GM21360 (cell line): ENCODE measurements around the gene WNK1.

Source experiments
- ATAC-seq: cut with Tn5 transposase; IDR thresholded peaks from one replicate; pipeline ENCODE4 v1.9.1; 2021; ENCODE audit warnings: mild to moderate bottlenecking, moderate library complexity; ENCODE audit not compliant: unreplicated experiment

WNK1 gene

DNA sequence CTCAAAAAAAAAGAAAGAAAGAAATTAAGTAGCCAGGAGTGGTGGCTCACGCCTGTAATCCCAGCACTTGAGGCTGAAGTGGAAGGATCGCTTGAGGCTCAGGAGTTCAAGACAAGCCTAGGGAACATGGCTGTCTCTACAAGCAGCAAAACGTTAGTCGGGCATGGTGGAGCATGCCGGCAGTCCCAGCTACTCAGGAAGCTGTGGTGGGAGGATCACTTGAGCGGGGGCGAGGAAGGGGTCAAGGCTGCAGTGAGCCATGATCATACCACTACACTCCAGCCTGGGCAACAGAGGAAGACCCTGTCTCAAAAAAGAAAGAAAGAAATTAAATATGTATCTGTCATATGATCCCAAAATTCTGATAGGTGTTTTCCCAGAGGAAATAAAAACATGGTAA is 191.8 kb downstream of the WNK1 start:
- no peak for ATAC-seq

DNA sequence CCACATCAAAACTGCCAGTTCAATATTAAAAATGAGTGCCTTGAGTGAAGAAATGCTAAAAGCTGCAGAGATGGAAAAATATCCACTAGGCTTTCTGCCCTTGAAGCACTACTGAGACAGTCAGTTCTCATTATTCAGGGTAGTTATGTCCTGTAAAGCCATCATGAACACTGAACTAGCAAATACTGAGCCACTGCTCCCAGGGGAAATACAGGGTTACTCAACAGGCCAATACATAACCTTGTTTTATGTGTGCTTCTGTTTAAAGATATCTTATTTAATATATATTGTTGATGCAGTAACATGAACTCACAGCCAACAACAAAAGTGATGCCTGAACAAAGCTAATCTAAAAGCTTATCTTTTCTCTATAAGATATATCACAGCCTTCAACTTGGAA is 193.8 kb downstream of the WNK1 start:
- no peak for ATAC-seq

DNA sequence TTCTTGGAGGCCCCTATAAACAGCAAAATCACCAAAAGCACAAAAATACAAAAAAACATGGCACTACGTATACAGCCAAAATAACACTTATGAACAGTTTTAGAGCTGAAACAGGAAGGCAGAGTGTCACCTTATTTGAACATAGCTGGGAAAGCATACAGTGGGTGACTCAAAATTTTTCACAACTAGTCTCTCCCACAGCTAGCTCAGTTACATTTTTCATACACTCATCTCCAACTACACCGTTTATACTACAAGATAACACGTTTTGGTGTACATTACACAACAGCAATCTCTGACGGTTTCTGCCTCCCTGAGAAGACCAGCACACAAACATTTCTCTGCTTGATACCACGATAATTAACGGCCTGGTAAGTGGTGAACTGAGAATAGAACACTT is 194.3 kb downstream of the WNK1 start:
- no peak for ATAC-seq

DNA sequence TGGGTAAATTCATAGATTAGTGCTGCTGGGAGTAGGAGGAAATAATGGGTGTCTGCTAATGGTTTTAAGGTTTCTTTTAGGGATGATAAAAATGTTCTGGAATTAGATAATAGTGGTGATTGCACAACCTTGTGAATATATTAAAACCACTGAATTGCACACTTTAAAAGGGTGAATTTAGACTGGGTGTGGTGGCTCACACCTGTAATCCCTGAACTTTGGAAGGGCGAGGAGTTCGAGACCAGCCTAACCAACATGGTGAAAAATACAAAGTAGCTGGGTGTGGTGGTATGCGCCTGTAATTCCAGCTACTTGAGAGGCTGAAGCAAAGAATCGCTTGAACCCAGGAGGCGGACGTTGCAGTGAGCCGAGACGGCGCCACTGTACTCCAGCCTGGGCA is 195.9 kb downstream of the WNK1 start:
- no peak for ATAC-seq

DNA sequence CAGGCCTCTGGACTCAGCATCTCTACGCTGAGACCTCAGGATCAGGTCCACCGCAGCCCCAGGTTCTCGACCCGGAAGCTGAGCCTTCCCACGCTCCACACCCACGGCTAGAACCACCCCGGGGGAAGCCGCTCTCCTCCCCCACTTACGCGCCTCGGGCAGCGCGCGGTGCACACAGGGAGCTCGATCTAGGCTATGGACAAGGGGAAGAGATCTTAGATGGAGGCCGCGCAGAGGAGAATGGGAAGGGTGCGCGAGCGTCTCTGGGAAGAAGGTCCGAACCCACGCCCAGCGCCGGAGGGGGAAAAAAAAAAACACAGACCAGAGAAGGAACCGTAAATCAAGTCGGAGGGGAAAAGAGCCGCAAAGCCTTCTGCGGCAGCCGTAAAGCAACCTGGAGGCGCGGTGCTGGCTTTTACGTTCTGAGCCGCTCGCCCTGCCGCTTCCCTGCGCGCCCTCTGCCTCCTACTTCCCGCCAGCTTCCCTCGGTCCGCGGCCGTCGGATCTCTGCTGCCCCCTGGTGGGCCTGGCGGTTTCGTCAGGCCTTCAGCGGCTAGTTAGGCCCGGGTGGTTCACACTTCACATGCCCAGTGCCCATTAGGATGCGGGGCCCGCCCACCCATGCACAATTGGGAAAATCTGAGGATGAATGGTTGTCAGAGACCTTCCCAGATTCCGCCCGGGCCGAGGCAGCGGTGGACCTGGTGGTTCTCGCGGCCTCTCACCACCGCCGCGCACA is 197.2 kb downstream of the WNK1 start, which contains the start of gene RAD52:
Gene RAD52, minus strand, starts transcription at position 242 of the 739 bp plus-strand sequence. CDS start 16,636 bp downstream, outside the sequence.
- ATAC-seq = peak; percentile 76

DNA sequence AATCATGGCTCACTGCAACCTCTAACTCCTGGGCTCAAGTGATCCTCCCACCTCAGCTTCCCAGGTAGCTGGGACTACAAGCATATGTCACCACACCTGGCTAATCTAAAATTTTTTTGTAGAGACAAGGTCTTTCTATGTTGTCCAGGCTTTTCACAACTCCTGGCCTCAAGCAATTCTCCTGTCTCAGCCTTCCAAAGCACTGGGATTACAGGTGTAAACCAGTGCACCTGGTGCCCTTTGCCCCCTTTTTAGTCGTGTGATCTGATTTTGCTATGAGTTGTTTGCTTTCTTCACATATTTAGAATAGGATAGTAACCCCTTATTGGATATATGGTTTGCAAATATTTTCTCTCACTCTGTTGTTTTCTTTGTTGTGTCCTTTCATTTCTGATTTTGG is 198.8 kb downstream of the WNK1 start:
- no peak for ATAC-seq

DNA sequence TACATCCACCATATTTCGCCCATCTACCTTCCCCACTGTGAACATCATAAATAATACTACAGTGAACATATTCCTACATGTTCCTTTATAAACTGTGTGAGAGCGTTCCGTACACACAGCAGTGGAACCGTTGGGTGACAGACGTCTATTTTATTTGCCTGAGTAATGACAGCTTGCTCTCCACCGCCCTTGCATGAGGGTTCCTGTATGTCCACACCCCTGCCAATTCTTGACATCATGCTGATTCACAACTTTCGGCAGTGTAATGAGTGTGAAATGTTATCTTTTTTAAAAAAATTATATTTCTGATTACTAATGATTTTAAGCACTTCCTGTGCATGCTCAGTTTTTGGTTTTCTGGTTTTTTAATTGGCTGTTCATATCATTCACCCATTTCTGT is 201.4 kb downstream of the WNK1 start:
- ATAC-seq = no peak

DNA sequence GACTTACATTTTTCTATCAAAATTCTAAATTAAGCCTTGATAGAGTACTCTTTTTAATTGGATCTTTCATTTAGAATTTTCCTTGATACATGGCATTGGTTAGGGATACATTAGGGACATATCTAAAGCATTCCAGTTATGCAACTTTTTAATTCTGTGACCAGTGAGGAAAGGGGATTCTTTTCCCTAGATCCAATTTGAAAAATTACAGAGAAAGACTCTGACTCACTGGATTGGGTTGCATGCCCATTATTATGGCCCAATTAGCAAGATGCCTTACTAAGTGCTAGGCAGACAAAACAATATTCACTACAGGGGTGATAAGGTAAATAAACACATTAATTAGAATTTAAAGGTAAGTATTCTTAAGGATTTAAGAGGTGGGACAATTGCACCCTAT is 202.4 kb downstream of the WNK1 start:
- no peak for ATAC-seq

DNA sequence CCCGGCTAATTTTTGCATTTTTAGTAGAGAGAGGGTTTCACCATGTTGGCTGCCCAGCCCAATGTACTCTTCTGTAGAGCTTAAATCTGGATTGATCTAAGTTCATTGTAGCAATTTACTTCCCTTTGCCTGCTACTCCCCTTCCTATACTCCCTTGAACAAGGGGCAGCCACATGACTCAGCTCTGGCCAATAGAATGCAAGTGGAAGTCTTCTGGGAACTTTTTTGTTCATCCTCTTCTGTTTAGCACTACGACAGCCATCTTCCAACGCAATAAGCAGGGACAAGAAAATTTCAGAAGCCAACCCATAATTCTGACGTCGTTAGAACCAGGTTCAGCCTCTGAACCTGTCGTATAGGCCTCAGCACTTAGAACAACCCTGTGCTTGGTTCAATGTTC is 203.6 kb downstream of the WNK1 start:
- no peak for ATAC-seq

DNA sequence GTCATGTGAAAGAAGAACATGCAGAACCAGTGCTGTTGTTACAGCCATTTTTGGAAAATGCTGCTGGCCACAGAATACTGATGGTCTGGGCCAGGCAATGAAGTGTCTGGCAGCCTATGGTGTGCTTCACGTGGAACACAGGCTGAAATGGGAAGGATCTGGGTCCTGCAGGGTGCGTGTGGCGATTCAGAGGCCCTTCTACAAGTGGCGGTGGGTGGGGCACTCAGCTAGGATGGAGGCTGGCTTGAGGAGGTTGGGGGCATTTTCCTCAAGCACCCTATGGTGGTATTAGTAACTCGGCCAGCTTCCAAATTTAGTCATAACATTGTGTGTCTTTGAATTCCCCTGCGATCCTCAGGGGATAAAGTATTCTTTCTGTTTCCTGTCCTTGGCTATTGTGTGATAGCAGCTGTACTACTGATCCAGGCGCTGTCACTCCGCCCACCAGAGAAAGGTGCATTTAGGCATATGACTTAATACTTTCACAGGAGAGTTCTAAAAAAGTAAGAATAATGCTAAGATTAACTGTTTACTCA is 206.3 kb downstream of the WNK1 start:
- peak; percentile 78 for ATAC-seq
